Colon (tissue), 2 donors: ENCODE measurements around the gene TAS2R46.
"Not testable (repeated sequence)": the region's sequence is repeated elsewhere in the genome, so short reads cannot be mapped to it uniquely, and the experiment has no call there.

Source experiments
- FAIRE-seq: peaks from 2 replicates; lab custom pipeline; 2012; peaks lifted over from hg19 to GRCh38; lab: Jason Lieb, UNC
- donor health status: control.
- donor health status: control.

The TAS2R46 gene

DNA sequence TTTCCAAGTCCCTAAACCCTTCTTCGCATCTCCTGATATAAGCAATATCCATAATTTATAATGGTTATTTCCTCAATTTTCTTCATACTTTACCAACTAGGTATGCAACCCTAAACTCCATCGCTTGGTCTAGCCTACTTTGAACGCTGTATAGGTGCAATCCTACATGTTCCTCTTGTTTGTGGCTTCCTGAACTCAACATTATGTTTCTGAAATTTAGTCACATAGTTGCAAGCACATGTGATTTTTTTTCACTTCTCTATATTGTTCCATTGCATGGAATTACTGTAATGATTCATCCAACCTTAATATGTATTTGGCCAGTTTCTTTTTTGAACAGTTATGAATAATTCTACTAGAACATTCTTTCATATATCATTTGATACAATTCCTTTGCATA, 28.1 kb downstream of the TAS2R46 start:
- FAIRE-seq: not testable (repeated sequence)

GRCh38 chr12:11031307-11031706, 30.8 kb downstream of the TAS2R46 start, which contains the start of gene TAS2R31:
Gene TAS2R31, minus strand, starts transcription at chr12:11031407. Its CDS starts 72 bp downstream, at chr12:11031335.
- no peak for FAIRE-seq

DNA sequence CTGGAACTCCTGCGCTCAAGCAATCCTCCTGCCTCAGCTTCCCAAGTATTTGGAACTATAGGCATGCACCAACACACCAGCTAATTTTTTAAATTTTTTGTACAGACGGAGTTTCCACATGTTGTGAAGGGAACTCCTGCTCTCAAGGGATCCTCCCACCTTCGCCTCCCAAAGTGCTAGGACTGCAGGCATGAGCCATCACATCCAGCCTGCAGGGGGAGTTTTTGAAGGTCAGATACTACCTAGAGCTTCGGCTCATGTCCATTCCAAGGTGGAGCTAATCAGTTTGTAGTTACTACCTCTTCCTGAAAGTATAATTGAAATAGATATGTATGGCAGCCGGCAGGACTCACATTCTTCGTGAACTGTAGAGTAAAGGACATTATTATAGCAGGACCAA, 36.0 kb downstream of the TAS2R46 start:
- FAIRE-seq: no peak

DNA sequence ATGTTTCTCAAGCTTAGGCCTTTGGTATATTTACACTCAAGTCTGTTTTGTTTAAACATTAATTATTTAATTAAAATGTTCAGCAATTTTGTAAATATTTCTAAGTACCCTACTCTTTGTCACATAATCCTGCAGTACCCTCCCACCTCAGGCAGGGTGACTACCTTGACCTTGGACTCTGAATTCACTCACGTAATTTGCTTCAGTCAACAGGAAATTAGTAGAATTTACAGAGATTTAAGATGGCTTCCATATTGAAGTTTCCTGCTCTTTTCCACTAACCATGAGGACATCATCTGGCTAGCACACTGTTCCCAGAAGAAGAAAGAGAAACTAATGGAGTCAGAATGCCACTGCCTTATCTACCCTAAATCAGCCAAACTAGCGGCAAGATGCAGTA, 38.7 kb downstream of the TAS2R46 start:
- no peak for FAIRE-seq

GRCh38 chr12:11022520-11022919, 39.6 kb downstream of the TAS2R46 start, which contains the start of gene TAS2R19:
Gene TAS2R19, minus strand, starts transcription at chr12:11022620. Its CDS starts 49 bp downstream, at chr12:11022571.
- FAIRE-seq: no peak

- FAIRE-seq: no peak
Measured at GRCh38 chr12:11016937-11017336, 45.2 kb downstream of the TAS2R46 start.

- FAIRE-seq: peak; percentile 24
Measured at GRCh38 chr12:11015775-11016430, 46.2 kb downstream of the TAS2R46 start.

DNA sequence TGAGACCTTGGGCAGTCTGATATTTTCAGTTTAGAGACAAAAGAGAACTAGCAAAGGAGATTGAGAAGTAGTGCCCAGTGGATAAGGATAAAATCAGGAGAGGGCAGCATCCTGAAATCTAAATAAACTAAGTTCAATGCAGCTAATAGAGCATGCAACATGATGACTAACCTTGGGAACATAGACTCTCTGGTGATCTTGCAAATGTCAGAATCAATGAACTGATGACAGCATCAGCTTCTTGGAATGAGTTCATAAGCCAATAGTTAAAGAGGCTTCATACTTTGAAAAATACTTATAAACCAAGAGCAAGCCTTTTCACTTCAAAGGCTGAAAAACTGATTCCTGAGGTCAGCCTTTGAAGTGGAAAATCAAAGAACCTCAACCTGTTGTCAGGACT, 47.9 kb downstream of the TAS2R46 start:
- FAIRE-seq: no peak
